Esophagus (tissue), 2 donors: ENCODE results near the gene DLK2. TPM values are rescaled to one million over a fixed set of nuclear protein-coding genes. Genes with fewer than 3 reads are reported as not detected.

Experiments
- H3K27ac ChIP-seq, 2 donors: one replicate each; pipeline ENCODE4 v1.5.1; 2013; ENCODE audit warnings: low read depth in 2 of 2, mild to moderate bottlenecking in 2 of 2, inconsistent platforms in 1 of 2, low read length in 1 of 2, moderate library complexity in 1 of 2
- H3K27me3 ChIP-seq, 2 donors: one replicate each; pipeline ENCODE4 v1.6.1; 2013; ENCODE audit warnings: low read length in 2 of 2, control low read depth in 1 of 2, mild to moderate bottlenecking in 1 of 2; ENCODE audit not compliant: insufficient read depth in 2 of 2, control insufficient read depth in 1 of 2
- H3K36me3 ChIP-seq, 2 donors: one replicate each; pipeline ENCODE4 v1.6.1; 2013; ENCODE audit warnings: low read length in 1 of 2; ENCODE audit not compliant: control insufficient read depth in 2 of 2, insufficient read depth in 2 of 2
- H3K4me1 ChIP-seq, 2 donors: one replicate each; pipeline ENCODE4 v1.6.1; 2013; ENCODE audit warnings: low read length in 1 of 2; ENCODE audit not compliant: control insufficient read depth in 2 of 2, insufficient read depth in 2 of 2
- H3K4me3 ChIP-seq, 2 donors: one replicate each; pipeline ENCODE4 v1.5.1; 2013; ENCODE audit warnings: low read length in 2 of 2, mild to moderate bottlenecking in 2 of 2, low read depth in 1 of 2, moderate library complexity in 1 of 2
- H3K9me3 ChIP-seq, 2 donors: one replicate each; pipeline ENCODE4 v1.6.1; 2013; ENCODE audit warnings: mild to moderate bottlenecking in 2 of 2, low read depth in 1 of 2, low read length in 1 of 2, moderate library complexity in 1 of 2; ENCODE audit not compliant: control insufficient read depth in 2 of 2, insufficient read depth in 1 of 2
- WGBS, 2 donors: extraction: QIAGEN DNeasy Blood & Tissue Kit; methylation state at CpG; one replicate each; pipeline ENCODE4 v1.1.7; 2013; 5-methylcytosine and 5-hydroxymethylcytosine counted together
- polyA plus RNA-seq, 2 donors: library from polyadenylated mRNA; stranded (reverse); fragments of 200-250 nt; gene quantifications; one replicate each; pipeline ENCODE4 v1.2.3, GENCODE V29; 2013
- donor health status: healthy with polysubstance abuse.
- donor health status: Bipolar disorder and iron deficiency.

The DLK2 gene
- polyA plus RNA-seq, 2 donors, result 11.3 to 18.7 TPM

GRCh38 chr6:43496370-43497128 is 41.2 kb upstream of the DLK2 start:
- peak overlapping the region; percentile 29 to 56 for H3K27ac ChIP-seq
- 32 to 48% methylated on average over 18 of the region's 18 CpGs for WGBS, 2 donors
- H3K4me3 ChIP-seq, result no peak overlapping the region
- peaks cover 12 to 33% of the 10 kb centered on the region in 2 donors for H3K36me3 ChIP-seq
- H3K27me3 ChIP-seq, result no peaks in the 10 kb centered on the region
- H3K4me1 ChIP-seq, result peaks cover 8 to 33% of the 10 kb centered on the region in 2 donors
- no peaks in the 10 kb centered on the region for H3K9me3 ChIP-seq

GRCh38 chr6:43495409-43495941 is 40.1 kb upstream of the DLK2 start:
- Histone ChIP-seq H3K4me3 (no peak overlapping the region), H3K4me1 (peaks cover 8 to 33% of the 10 kb centered on the region in 2 donors), H3K36me3 (peaks cover 8 to 23% of the 10 kb centered on the region in 2 donors), H3K27me3 (no peaks in the 10 kb centered on the region), H3K27ac (peak overlapping the region; percentile 56 to 70), H3K9me3 (no peaks in the 10 kb centered on the region)
- 42 to 57% methylated on average over 4 of the region's 4 CpGs for WGBS, 2 donors

- peaks cover 8 to 33% of the 10 kb centered on the region in 2 donors for H3K4me1 ChIP-seq
- H3K4me3 ChIP-seq, result no peak overlapping the region
- no peaks in the 10 kb centered on the region for H3K9me3 ChIP-seq
- H3K27me3 ChIP-seq, result no peaks in the 10 kb centered on the region
- peak overlapping the region in 1 of 2 donors; percentile 70 for H3K27ac ChIP-seq
- WGBS, 2 donors, result 87 to 92% methylated on average over 4 of the region's 4 CpGs
- peaks cover 7 to 18% of the 10 kb centered on the region in 2 donors for H3K36me3 ChIP-seq
Measured at GRCh38 chr6:43494766-43495165, 39.4 kb upstream of the DLK2 start.

GRCh38 chr6:43494321-43494720 is 39.0 kb upstream of the DLK2 start:
- no peaks in the 10 kb centered on the region for H3K27me3 ChIP-seq
- H3K27ac ChIP-seq, result no peak overlapping the region
- peaks cover 8 to 33% of the 10 kb centered on the region in 2 donors for H3K4me1 ChIP-seq
- no peak overlapping the region for H3K4me3 ChIP-seq
- peaks cover 4 to 14% of the 10 kb centered on the region in 2 donors for H3K36me3 ChIP-seq
- WGBS, 2 donors, result 77 to 88% methylated on average over 6 of the region's 6 CpGs
- H3K9me3 ChIP-seq, result no peaks in the 10 kb centered on the region

- H3K36me3 ChIP-seq, result peaks cover 0 to 9% of the 10 kb centered on the region in 2 donors
- WGBS, 2 donors, result 62 to 66% methylated on average over 7 of the region's 7 CpGs
- no peaks in the 10 kb centered on the region for H3K27me3 ChIP-seq
- peaks cover 8 to 31% of the 10 kb centered on the region in 2 donors for H3K4me1 ChIP-seq
- no peaks in the 10 kb centered on the region for H3K9me3 ChIP-seq
- H3K4me3 ChIP-seq, result no peak overlapping the region
- H3K27ac ChIP-seq, result no peak overlapping the region
Measured at GRCh38 chr6:43493833-43494232, 38.5 kb upstream of the DLK2 start.

- no peak overlapping the region for H3K4me3 ChIP-seq
- H3K9me3 ChIP-seq, result no peaks in the 10 kb centered on the region
- H3K27me3 ChIP-seq, result no peaks in the 10 kb centered on the region
- peaks cover 8 to 30% of the 10 kb centered on the region in 2 donors for H3K4me1 ChIP-seq
- WGBS, 2 donors, result 58 to 74% methylated on average over 2 of the region's 2 CpGs
- H3K36me3 ChIP-seq, result peaks cover 0 to 5% of the 10 kb centered on the region in 2 donors
- no peak overlapping the region for H3K27ac ChIP-seq
Measured at GRCh38 chr6:43493230-43493629, 37.9 kb upstream of the DLK2 start.

- no peak overlapping the region for H3K4me3 ChIP-seq
- peak overlapping the region in 1 of 2 donors; percentile 54 for H3K27ac ChIP-seq
- H3K36me3 ChIP-seq, result peaks cover 0 to 2% of the 10 kb centered on the region in 2 donors
- no peaks in the 10 kb centered on the region for H3K9me3 ChIP-seq
- H3K4me1 ChIP-seq, result peaks cover 8 to 30% of the 10 kb centered on the region in 2 donors
- no peaks in the 10 kb centered on the region for H3K27me3 ChIP-seq
- 52 to 53% methylated on average over 3 of the region's 3 CpGs for WGBS, 2 donors
Measured at GRCh38 chr6:43492673-43493072, 37.3 kb upstream of the DLK2 start.

GRCh38 chr6:43491750-43492661 is 36.7 kb upstream of the DLK2 start:
- no peak overlapping the region for H3K4me3 ChIP-seq
- peak overlapping the region in 1 of 2 donors; percentile 54 for H3K27ac ChIP-seq
- WGBS, 2 donors, result 20 to 29% methylated on average over 10 of the region's 10 CpGs
- H3K9me3 ChIP-seq, result no peaks in the 10 kb centered on the region
- H3K27me3 ChIP-seq, result no peaks in the 10 kb centered on the region
- peaks cover 0 to 2% of the 10 kb centered on the region in 2 donors for H3K36me3 ChIP-seq
- peaks cover 8 to 30% of the 10 kb centered on the region in 2 donors for H3K4me1 ChIP-seq

GRCh38 chr6:43490523-43490939 is 35.2 kb upstream of the DLK2 start:
- Histone ChIP-seq H3K27ac (no peak overlapping the region), H3K4me3 (no peak overlapping the region), H3K4me1 (peaks cover 4 to 22% of the 10 kb centered on the region in 2 donors), H3K27me3 (no peaks in the 10 kb centered on the region), H3K36me3 (peaks cover 0 to 2% of the 10 kb centered on the region in 2 donors), H3K9me3 (no peaks in the 10 kb centered on the region)
- WGBS, 2 donors, result 49 to 70% methylated on average over 6 of the region's 6 CpGs
